A549 treated with AZD2906 at 1 μM for 4 hours (cell line): ENCODE measurements around the gene LANCL1. TPM values are rescaled to one million over a fixed set of nuclear protein-coding genes. Genes with fewer than 3 reads are reported as not detected.

Experiments
- total RNA-seq: library from RNA; stranded (reverse); fragments of 200-300 nt; extraction: Qiagen RNA extraction; gene quantifications from 5 replicates; pipeline ENCODE4 v1.2.3, GENCODE V29; 2022

Gene LANCL1
- total RNA-seq, result 18.2 to 29.2 TPM (median 27.3 TPM) in 5 replicates

DNA sequence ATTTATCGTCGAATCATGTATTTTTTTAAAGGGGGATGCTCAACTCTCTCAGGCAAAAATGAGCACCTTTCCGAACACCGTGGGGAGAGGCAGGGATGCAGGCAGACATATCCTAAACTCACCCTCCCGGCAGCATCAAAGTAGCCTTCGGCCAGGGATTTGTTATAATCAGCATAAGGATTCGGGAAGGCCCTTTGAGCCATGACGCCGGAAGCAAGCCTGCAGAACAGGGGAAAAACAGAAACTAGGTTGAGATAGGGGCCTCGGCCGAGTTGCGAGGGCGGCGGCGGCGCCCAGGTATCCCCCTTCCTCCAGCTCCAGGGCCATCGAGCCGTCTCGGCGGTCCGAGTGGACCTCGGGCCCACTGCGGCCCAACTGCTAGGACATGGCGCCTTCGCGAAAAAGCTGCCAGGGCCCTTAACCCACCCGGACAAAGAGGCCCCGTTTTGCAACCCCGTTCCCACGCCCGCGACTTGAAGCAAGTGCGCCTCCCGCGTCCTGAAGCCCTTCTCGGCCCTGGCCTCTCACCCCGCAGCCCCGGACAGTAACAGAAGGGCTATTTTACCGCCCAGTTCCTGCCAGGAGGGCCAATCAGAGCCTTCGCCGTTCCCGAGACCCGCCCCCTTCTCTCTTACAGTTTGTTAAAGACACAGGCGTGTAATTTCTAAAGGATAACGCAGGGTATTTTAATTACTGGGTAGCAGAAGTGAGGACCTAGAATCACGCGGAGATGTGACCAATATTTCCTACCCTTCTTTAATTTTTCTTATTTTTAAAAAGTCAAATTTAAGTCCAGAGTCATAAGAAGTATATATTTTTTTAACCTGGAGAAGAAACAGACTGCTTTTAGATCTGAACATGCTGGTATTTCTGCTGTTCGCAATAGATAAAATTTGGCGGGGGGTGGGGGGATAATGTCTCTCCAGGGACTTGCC lies at the start of gene LANCL1:
TSS of gene LANCL1 (minus strand) at position 566 of the 935 bp plus-strand sequence. CDS start at position 203, 363 bp downstream.

Other genes with a start within 250 kb of the LANCL1 start
- gene MYL1, start 161.6 kb downstream of the LANCL1 start, total RNA-seq, result not detected in 5 replicates
- gene CPS1, start 79.8 kb upstream of the LANCL1 start, total RNA-seq, result 10.9 to 16.3 TPM (median 14.8 TPM) in 5 replicates